ENCODE data around the gene METTL23.
"Not testable (repeated sequence)": the region's sequence is repeated elsewhere in the genome, so short reads cannot be mapped to it uniquely, and the experiment has no call there.

METTL23 gene

GRCh38 chr17:76716839-76717215 lies 9.8 kb upstream of the METTL23 start:
- peak in 1 of 2 donors; percentile 39 for DNase-seq
- TF ChIP-seq CTCF (IDR thresholded peaks at IDR 0.05): no peak
- no peak overlapping the region for H3K4me3 ChIP-seq
- intact Hi-C loops (cut with DNase I; ENCODE audit: low total_unique reads): loop anchor here (5.0 to 10.0 kb wide), 4 partner anchors 45 to 192 kb away; no protein-coding TSS in a partner anchor
- no peaks in the 10 kb centered on the region for H3K9me3 ChIP-seq
- H3K27me3 ChIP-seq: no peaks in the 10 kb centered on the region
- H3K27ac ChIP-seq: peak overlapping the region; percentile 48
- peaks cover 56 to 90% (median 85%) of the 10 kb centered on the region in 3 donors for H3K36me3 ChIP-seq
- H3K4me1 ChIP-seq: peaks cover 0 to 29% (median 8%) of the 10 kb centered on the region in 4 donors

GRCh38 chr17:76718516-76718915 lies 8.1 kb upstream of the METTL23 start:
- Histone ChIP-seq H3K4me1 (peaks cover 0 to 38% (median 14%) of the 10 kb centered on the region in 4 donors), H3K27ac (no peak overlapping the region), H3K36me3 (peaks cover 71 to 95% (median 91%) of the 10 kb centered on the region in 3 donors), H3K27me3 (no peaks in the 10 kb centered on the region), H3K9me3 (no peaks in the 10 kb centered on the region), H3K4me3 (no peak overlapping the region)
- TF ChIP-seq CTCF (IDR thresholded peaks at IDR 0.05): no peak
- intact Hi-C loops (cut with DNase I; ENCODE audit: low total_unique reads): loop anchor here (5.0 to 10.0 kb wide), 4 partner anchors 46 to 194 kb away; no protein-coding TSS in a partner anchor
- DNase-seq: no peak

GRCh38 chr17:76720211-76720610 lies 6.4 kb upstream of the METTL23 start:
- H3K27ac ChIP-seq: no peak overlapping the region
- intact Hi-C loops (cut with DNase I; ENCODE audit: low total_unique reads): no loop called here
- H3K27me3 ChIP-seq: no peaks in the 10 kb centered on the region
- no peaks in the 10 kb centered on the region for H3K9me3 ChIP-seq
- peak in 1 of 2 donors; percentile 51 for DNase-seq
- H3K4me1 ChIP-seq: peaks cover 0 to 51% (median 28%) of the 10 kb centered on the region in 4 donors
- H3K4me3 ChIP-seq: no peak overlapping the region
- no peak for TF ChIP-seq CTCF (IDR thresholded peaks at IDR 0.05)
- H3K36me3 ChIP-seq: peaks cover 85 to 96% (median 96%) of the 10 kb centered on the region in 3 donors

GRCh38 chr17:76720941-76721340 lies 5.7 kb upstream of the METTL23 start:
- Histone ChIP-seq H3K4me1 (peaks cover 0 to 47% (median 28%) of the 10 kb centered on the region in 4 donors), H3K9me3 (no peaks in the 10 kb centered on the region), H3K27me3 (no peaks in the 10 kb centered on the region), H3K27ac (no peak overlapping the region), H3K36me3 (peaks cover 85 to 89% (median 89%) of the 10 kb centered on the region in 3 donors), H3K4me3 (no peak overlapping the region)
- no peak for DNase-seq
- no peak for TF ChIP-seq CTCF (IDR thresholded peaks at IDR 0.05)
- intact Hi-C loops (cut with DNase I; ENCODE audit: low total_unique reads): no loop called here

GRCh38 chr17:76721463-76721862 lies 5.2 kb upstream of the METTL23 start:
- Histone ChIP-seq H3K4me3 (no peak overlapping the region), H3K36me3 (peaks cover 80 to 84% (median 84%) of the 10 kb centered on the region in 3 donors), H3K27me3 (no peaks in the 10 kb centered on the region), H3K9me3 (no peaks in the 10 kb centered on the region), H3K27ac (no peak overlapping the region), H3K4me1 (peaks cover 0 to 42% (median 28%) of the 10 kb centered on the region in 4 donors)
- intact Hi-C loops (cut with DNase I; ENCODE audit: low total_unique reads): no loop called here
- no peak for TF ChIP-seq CTCF (IDR thresholded peaks at IDR 0.05)
- no peak for DNase-seq

- intact Hi-C loops (cut with DNase I; ENCODE audit: low total_unique reads): no loop called here
- H3K36me3 ChIP-seq: peaks cover 76% of the 10 kb centered on the region in 3 donors
- H3K4me1 ChIP-seq: peaks cover 0 to 35% (median 27%) of the 10 kb centered on the region in 4 donors
Measured at GRCh38 chr17:76722279-76722678, 4.4 kb upstream of the METTL23 start.

GRCh38 chr17:76722977-76723376 lies 3.7 kb upstream of the METTL23 start:
- H3K4me3 ChIP-seq; H3K27ac ChIP-seq; DNase-seq; H3K9me3 ChIP-seq; H3K27me3 ChIP-seq; intact Hi-C loops (cut with DNase I; ENCODE audit: low total_unique reads): not testable (repeated sequence)
- Histone ChIP-seq H3K36me3 (peaks cover 69% of the 10 kb centered on the region in 3 donors), H3K4me1 (peaks cover 0 to 41% (median 34%) of the 10 kb centered on the region in 4 donors)

More at GRCh38 chr17:76722279-76722678, 4.4 kb upstream of the METTL23 start:
- Histone ChIP-seq H3K4me3 (no peak overlapping the region), H3K9me3 (no peaks in the 10 kb centered on the region), H3K27me3 (no peaks in the 10 kb centered on the region), H3K27ac (no peak overlapping the region)
- TF ChIP-seq CTCF (IDR thresholded peaks at IDR 0.05): no peak
- DNase-seq: no peak
